Brain microvascular endothelial cell (primary cell): ENCODE data around the gene ADARB2.

Experiments used
- DNase-seq: peaks from one replicate; pipeline ENCODE4 v3.0.0-alpha.2; 2020
- H3K27ac ChIP-seq: fragments of 250-450 bp; sonication (Bioruptor Pico); 2 replicates; pipeline ENCODE4 v1.5.1; 2020; ENCODE audit warnings: mild to moderate bottlenecking, moderate library complexity
- H3K27me3 ChIP-seq: fragments of 250-450 bp; sonication (Bioruptor Pico); replicated peaks from 2 replicates; pipeline ENCODE4 v1.5.1; 2020; ENCODE audit warnings: mild to moderate bottlenecking
- H3K36me3 ChIP-seq: fragments of 250-450 bp; sonication (Bioruptor Pico); replicated peaks from 2 replicates; pipeline ENCODE4 v1.5.1; 2020; ENCODE audit warnings: mild to moderate bottlenecking
- H3K4me3 ChIP-seq: 2 replicates; pipeline ENCODE4 v1.5.1; 2011; ENCODE audit warnings: low read depth, mild to moderate bottlenecking, control low read depth, low read length, moderate library complexity
- CTCF ChIP-seq: IDR thresholded peaks from 2 replicates; pipeline ENCODE4 v1.5.1; 2011; ENCODE audit warnings: low read depth, mild to moderate bottlenecking, moderate library complexity, low read length, control low read depth, inconsistent platforms; ENCODE audit errors: missing control alignments
- in situ Hi-C: cut with HindIII; loops from 2 replicates; pipeline ENCODE4 v1.10.0; 2017; ENCODE audit warnings: low sequenced_read_pairs, low pct_ligation_motif_present

The ADARB2 gene

GRCh38 chr10:1604246-1604645 is 133.1 kb downstream of the ADARB2 start:
- Histone ChIP-seq H3K27ac (no peak overlapping the region), H3K27me3 (no peaks in the 10 kb centered on the region), H3K4me3 (no peak overlapping the region), H3K36me3 (no peaks in the 10 kb centered on the region)
- no peak for TF ChIP-seq CTCF
- no peak for DNase-seq
- in situ Hi-C loops = no loop called here

- in situ Hi-C loops = no loop called here
- Histone ChIP-seq H3K27me3 (no peaks in the 10 kb centered on the region), H3K4me3 (no peak overlapping the region), H3K36me3 (no peaks in the 10 kb centered on the region), H3K27ac (no peak overlapping the region)
- no peak for DNase-seq
- TF ChIP-seq CTCF = no peak
These were observed 134.1 kb downstream of the ADARB2 start for GRCh38 chr10:1603181-1603580.

- TF ChIP-seq CTCF = no peak
- H3K27me3 ChIP-seq = no peaks in the 10 kb centered on the region
- in situ Hi-C loops = no loop called here
- no peaks in the 10 kb centered on the region for H3K36me3 ChIP-seq
- no peak overlapping the region for H3K27ac ChIP-seq
- DNase-seq = no peak
- no peak overlapping the region for H3K4me3 ChIP-seq
These were observed 135.3 kb downstream of the ADARB2 start for GRCh38 chr10:1602037-1602484.

- H3K36me3 ChIP-seq = no peaks in the 10 kb centered on the region
- no peak overlapping the region for H3K27ac ChIP-seq
- in situ Hi-C loops = no loop called here
- no peak overlapping the region for H3K4me3 ChIP-seq
- DNase-seq = no peak
- H3K27me3 ChIP-seq = no peaks in the 10 kb centered on the region
- TF ChIP-seq CTCF = no peak
These were observed 135.9 kb downstream of the ADARB2 start for GRCh38 chr10:1601406-1601805.

- no peak for DNase-seq
- TF ChIP-seq CTCF = no peak
- no peak overlapping the region for H3K27ac ChIP-seq
- H3K36me3 ChIP-seq = no peaks in the 10 kb centered on the region
- no peak overlapping the region for H3K4me3 ChIP-seq
- no peaks in the 10 kb centered on the region for H3K27me3 ChIP-seq
- in situ Hi-C loops = no loop called here
These were observed 136.5 kb downstream of the ADARB2 start for GRCh38 chr10:1600861-1601260.

GRCh38 chr10:1598393-1599153 is 138.8 kb downstream of the ADARB2 start:
- DNase-seq = no peak
- Histone ChIP-seq H3K27me3 (no peaks in the 10 kb centered on the region), H3K27ac (no peak overlapping the region), H3K36me3 (no peaks in the 10 kb centered on the region), H3K4me3 (no peak overlapping the region)
- no peak for TF ChIP-seq CTCF
- in situ Hi-C loops = no loop called here
